GM18517 (cell line): ENCODE data around the gene MRI1.
A peak's percentile ranks its signal among the peaks of the same experiment; 100 is the strongest.

Experiments
- ATAC-seq: cut with Tn5 transposase; IDR thresholded peaks from one replicate; pipeline ENCODE4 v1.9.1; 2021; ENCODE audit warnings: mild to moderate bottlenecking, moderate library complexity; ENCODE audit not compliant: unreplicated experiment

The MRI1 gene

DNA sequence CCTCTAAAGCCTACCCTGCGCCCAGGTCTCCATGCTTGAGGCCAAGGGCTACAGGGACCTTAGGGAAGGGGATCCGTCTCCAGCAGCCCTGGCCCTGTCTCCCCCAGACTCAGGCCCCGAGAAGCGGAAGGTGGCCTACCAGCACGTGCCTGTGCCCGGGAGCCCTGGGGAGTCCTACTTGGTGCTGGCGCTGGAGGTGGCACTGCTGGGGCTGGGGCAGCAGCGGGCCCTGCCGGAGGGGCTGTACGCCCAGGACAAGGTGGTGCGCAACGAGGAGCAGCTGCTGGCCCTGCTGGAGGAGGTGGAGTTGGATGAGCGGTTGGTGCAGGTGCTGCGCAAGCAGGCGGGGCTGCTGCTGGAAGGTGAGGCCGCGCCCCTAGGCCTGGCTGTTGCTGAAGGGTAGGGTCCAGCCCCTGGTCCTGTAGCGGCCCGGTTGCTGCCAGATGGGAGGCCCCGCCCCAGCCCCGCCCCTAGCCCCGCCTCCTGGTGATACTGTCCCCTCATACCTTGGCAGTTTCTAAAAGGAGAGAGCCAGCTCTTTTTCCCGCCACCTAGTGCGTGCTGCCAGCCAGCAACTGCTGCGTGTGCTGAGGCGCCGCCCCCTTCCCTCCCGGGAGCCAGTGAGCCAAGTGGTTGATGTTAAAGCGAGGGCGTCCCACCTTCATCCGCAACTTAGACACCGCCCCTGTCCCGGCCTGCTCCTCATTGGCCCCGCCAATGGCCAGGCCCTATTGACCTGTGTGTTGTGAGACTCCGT, 53.5 kb downstream of the MRI1 start:
- ATAC-seq, result peak; percentile 57

GRCh38 chr19:13819238-13819637, 54.9 kb downstream of the MRI1 start:
- ATAC-seq, result no peak

- ATAC-seq, result no peak
Measured at GRCh38 chr19:13821292-13821691, 57.0 kb downstream of the MRI1 start.

- no peak for ATAC-seq
Measured at GRCh38 chr19:13823256-13823655, 58.9 kb downstream of the MRI1 start.
